ENCODE measurements around the gene CSNK1A1. TPM values are rescaled to one million over a fixed set of nuclear protein-coding genes. Genes with fewer than 3 reads are reported as not detected.
"Not testable (repeated sequence)": the region's sequence is repeated elsewhere in the genome, so short reads cannot be mapped to it uniquely, and the experiment has no call there.

The CSNK1A1 gene
- total RNA-seq, 2 donors from 2014 or later = 192 to 212 TPM

DNA sequence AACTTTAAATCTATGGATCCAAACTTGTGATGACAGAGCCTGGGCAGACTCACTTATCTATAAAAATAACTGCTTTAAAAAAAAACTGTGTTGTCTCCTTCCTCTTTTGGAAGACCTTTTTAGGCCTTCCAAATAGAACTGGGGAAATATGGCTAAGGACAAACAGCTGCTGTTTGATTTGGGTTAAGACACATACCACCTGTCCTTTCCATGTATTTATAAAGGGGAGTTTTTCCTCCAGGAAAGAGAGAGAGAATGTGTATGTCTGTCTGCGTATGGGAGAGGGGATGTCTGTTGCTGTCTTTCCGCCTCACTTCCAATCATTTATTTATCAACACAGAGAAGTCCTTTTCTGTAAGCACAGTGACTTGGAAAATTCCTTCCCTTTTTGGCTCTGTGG is 32.9 kb upstream of the CSNK1A1 start:
- no peak for ATAC-seq
- H3K9me3 ChIP-seq (ENCODE audit: control insufficient read depth, low read length, poor library complexity, severe bottlenecking) = no peaks in the 10 kb centered on the region
- H3K27ac Mint-ChIP-seq = no peak overlapping the region
- DNase-seq = no peak
- H3K27me3 Mint-ChIP-seq = peaks cover 21% of the 10 kb centered on the region
- H3K36me3 Mint-ChIP-seq (ENCODE audit: low read depth) = no peaks in the 10 kb centered on the region
- H3K4me3 Mint-ChIP-seq = no peak overlapping the region
- H3K4me1 Mint-ChIP-seq = peaks cover 6% of the 10 kb centered on the region

DNA sequence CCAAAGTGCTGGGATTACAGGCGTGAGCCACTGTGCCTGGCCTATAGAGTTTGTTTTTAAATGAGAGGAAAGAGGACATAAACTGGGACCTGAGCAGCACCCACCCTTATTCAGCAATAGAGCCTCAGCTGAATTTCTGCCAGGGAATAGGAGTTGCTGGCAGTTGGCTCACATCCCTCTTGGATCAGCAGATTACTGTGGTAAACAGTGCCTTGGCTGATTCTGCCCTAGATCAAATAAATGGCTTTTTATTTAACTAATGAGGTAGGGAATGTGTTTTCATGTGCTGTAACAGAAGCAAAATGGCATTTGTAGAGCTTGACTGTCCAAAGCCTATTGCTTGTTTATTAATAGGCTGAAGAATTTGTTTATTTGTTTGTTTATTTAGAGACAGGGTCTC is 32.2 kb upstream of the CSNK1A1 start:
- H3K27me3 Mint-ChIP-seq = peaks cover 26% of the 10 kb centered on the region
- H3K27ac Mint-ChIP-seq = no peak overlapping the region
- ATAC-seq (no peak), DNase-seq (no peak)
- no peaks in the 10 kb centered on the region for H3K36me3 Mint-ChIP-seq (ENCODE audit: low read depth)
- H3K4me1 Mint-ChIP-seq = peaks cover 6% of the 10 kb centered on the region
- no peak overlapping the region for H3K4me3 Mint-ChIP-seq
- no peaks in the 10 kb centered on the region for H3K9me3 ChIP-seq (ENCODE audit: control insufficient read depth, low read length, poor library complexity, severe bottlenecking)

DNA sequence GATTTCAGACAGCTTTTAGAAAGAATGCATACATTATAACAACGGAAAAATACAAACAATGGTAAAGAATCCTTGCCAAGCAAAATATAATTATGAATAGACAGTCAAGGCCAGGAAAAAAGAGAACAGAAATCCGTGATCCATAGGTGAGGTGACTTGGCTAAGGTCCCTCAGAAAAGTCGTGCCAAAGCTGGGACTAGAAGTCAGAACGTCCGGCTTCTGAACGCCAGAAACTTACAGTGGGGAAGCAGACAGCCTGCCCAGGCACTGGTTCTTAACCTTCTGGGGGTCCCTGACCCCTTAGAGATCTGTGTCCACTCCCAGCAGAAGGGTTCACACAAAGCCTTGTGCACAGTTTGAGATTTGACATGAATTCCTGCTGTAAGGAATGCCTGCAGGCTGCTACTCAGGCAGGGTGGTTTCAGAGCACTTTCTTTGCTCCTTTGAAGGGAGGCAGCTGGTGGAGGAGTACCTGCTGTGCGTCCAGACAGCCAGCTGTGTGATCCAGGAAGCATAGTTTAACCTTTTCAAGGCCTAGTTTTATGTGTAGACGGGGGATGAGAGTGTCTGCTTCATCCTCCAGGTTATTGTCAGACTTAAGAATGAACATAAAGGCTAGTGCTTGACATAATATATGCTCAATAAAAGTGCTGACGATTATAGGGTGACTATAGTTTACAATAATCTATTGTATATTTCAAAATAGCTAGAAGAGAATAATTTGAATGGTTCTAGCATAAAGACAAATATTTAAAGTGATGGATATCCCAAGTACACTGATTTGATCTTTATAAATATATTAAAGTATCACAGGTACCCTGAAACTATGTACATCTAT is 30.9 kb upstream of the CSNK1A1 start:
- no peak for DNase-seq
- Mint-ChIP-seq H3K36me3 (ENCODE audit: low read depth) (no peaks in the 10 kb centered on the region), H3K4me1 (peaks cover 6% of the 10 kb centered on the region), H3K27me3 (peaks cover 26% of the 10 kb centered on the region), H3K4me3 (peak overlapping the region; percentile 79), H3K27ac (no peak overlapping the region)
- no peaks in the 10 kb centered on the region for H3K9me3 ChIP-seq (ENCODE audit: control insufficient read depth, low read length, poor library complexity, severe bottlenecking)
- ATAC-seq = no peak

DNA sequence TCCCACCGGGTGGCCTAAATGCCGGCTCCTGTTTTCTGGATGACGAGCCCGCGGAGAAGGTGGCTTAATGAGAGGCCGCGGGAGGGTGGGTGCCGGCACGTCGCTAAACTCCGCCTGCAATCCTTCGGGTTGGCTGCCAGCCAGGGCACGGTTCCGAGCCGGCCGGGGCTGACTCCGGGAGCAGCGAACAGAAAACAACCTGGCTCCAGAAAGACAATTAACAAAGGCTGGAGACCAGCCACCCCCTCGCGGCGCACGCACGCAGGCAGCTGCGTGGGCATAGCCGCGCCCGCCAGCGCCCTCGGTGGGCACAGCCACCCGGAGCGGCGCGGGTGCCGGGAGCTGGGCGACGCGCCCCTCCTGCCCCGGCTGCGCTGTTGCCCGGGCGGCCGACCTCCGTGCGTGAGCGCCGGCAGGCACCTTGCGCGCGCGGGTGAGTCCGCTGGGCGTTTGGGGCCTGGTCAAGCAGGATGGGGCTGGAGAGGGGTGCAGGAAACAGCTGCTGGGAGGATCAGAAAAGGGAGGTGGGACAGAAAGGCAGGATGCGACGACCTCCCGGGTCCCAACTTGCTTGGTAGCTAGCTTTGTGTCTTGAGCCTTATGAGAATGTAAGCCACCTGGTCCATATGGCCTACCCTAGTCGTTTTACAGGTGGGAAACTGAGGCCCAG is 30.1 kb upstream of the CSNK1A1 start, which contains the start of gene ARHGEF37:
Gene ARHGEF37 (plus strand): TSS at position 307 of the 670 bp plus-strand sequence. CDS start 16,272 bp downstream, outside the sequence.
- peak in 2 of 3 donors; percentile 11 to 15 for DNase-seq
- H3K4me3 Mint-ChIP-seq = peak within 1 kb of the TSS; percentile 79
- H3K27me3 Mint-ChIP-seq = peaks cover 26% of the 10 kb centered on the region
- H3K27ac Mint-ChIP-seq = no peak within 1 kb of the TSS
- peak; percentile 73 for ATAC-seq
- no peaks in the 10 kb centered on the region for H3K36me3 Mint-ChIP-seq (ENCODE audit: low read depth)
- no peaks in the 10 kb centered on the region for H3K9me3 ChIP-seq (ENCODE audit: control insufficient read depth, low read length, poor library complexity, severe bottlenecking)
- H3K4me1 Mint-ChIP-seq = peaks cover 6% of the 10 kb centered on the region

DNA sequence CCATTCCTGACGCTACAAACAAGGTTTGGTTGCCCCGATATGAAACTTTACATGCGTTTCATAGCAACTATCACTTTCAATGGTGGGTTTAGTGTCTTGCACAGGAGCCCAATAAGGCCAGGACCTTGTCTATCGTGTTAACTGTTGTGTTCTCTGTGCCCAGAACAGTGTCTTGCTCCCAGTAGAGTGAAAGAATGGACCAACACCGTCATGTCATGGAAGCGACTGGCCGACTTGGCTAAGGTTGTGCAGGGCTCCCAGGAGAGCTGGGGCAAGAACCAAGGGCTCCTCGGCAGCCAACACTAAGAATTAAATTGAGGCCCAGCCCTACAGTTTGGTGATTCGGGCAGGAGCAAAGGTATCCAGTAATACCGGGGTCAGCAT is 29.6 kb upstream of the CSNK1A1 start:
- DNase-seq = no peak
- H3K4me1 Mint-ChIP-seq = peaks cover 6% of the 10 kb centered on the region
- peak overlapping the region; percentile 79 for H3K4me3 Mint-ChIP-seq
- H3K9me3 ChIP-seq (ENCODE audit: control insufficient read depth, low read length, poor library complexity, severe bottlenecking) = no peaks in the 10 kb centered on the region
- no peak overlapping the region for H3K27ac Mint-ChIP-seq
- H3K27me3 Mint-ChIP-seq = peaks cover 26% of the 10 kb centered on the region
- peak; percentile 21 for ATAC-seq
- no peaks in the 10 kb centered on the region for H3K36me3 Mint-ChIP-seq (ENCODE audit: low read depth)

DNA sequence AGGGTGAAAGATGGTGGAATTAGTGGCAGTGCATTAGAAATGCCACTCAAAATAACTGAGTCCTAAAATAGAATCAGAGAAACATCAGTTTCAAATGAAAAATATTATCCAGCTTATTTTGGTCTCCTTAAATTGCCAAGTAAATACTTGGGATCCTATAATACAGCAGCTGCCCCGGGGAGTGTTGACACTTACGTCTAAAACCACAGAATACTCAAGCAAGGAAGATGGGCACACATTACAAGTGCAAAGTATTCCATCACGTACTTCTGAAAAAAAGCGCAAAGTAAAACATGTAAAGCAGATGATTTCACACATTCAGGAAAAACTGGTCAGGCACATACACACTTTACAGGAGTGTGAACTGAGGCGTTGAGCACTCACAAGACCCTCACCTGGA is 27.7 kb upstream of the CSNK1A1 start:
- no peak for ATAC-seq
- H3K4me1 Mint-ChIP-seq = peaks cover 6% of the 10 kb centered on the region
- H3K27ac Mint-ChIP-seq = no peak overlapping the region

DNA sequence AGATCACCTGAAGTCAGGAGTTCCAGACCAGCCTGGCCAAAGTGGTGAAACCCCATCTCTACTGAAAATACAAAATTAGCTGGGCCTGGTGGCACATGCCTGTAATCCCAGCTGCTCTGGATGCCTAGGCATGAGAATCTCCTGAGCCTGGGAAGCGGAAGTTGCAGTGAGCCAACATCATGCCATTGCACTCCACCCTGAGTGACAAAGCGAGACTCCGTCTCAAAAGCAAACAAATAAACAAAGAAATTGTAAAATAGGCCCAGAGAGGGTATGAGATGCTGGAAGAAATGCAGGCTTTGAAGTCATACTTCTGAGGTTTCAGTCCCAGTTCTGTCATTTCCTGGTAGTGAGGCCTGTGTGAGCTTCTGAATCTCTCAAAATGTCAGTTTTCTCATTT is 24.8 kb upstream of the CSNK1A1 start:
- H3K4me3 Mint-ChIP-seq = no peak overlapping the region

More for the DNA sequence above, 27.7 kb upstream of the CSNK1A1 start:
- Mint-ChIP-seq H3K36me3 (ENCODE audit: low read depth) (peaks cover 3% of the 10 kb centered on the region), H3K4me3 (no peak overlapping the region), H3K27me3 (peaks cover 26% of the 10 kb centered on the region)
- DNase-seq = no peak
- H3K9me3 ChIP-seq (ENCODE audit: control insufficient read depth, low read length, poor library complexity, severe bottlenecking) = no peaks in the 10 kb centered on the region

DNA sequence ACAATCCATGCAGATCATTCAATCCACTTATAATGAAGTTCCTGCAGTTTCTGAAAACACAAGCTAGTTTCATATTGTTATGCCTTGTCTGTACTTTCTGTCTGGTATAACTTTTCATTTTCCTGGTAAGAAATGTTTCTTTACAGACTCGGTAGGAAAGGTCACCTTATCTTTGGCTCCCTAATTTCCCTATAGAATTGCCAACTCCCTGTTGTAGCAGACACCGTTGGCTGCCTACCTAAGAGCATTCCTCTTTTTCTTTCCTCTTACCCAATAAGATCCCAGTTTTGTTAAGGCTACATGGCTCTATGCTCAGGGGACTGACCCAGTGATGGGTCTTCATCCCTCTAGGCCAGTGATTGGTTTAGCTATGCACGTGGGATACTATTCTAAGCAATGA is 23.9 kb upstream of the CSNK1A1 start:
- DNase-seq (no peak), ATAC-seq (no peak)
- Mint-ChIP-seq H3K36me3 (ENCODE audit: low read depth) (peaks cover 3% of the 10 kb centered on the region), H3K4me3 (no peak overlapping the region), H3K27me3 (peaks cover 8% of the 10 kb centered on the region), H3K27ac (no peak overlapping the region), H3K4me1 (no peaks in the 10 kb centered on the region)
- H3K9me3 ChIP-seq (ENCODE audit: control insufficient read depth, low read length, poor library complexity, severe bottlenecking) = no peaks in the 10 kb centered on the region

More for the DNA sequence above, 24.8 kb upstream of the CSNK1A1 start:
- no peaks in the 10 kb centered on the region for H3K9me3 ChIP-seq (ENCODE audit: control insufficient read depth, low read length, poor library complexity, severe bottlenecking)
- H3K27me3 Mint-ChIP-seq = peaks cover 17% of the 10 kb centered on the region
- ATAC-seq = no peak
- H3K4me1 Mint-ChIP-seq = peaks cover 3% of the 10 kb centered on the region
- H3K36me3 Mint-ChIP-seq (ENCODE audit: low read depth) = peaks cover 3% of the 10 kb centered on the region
- no peak overlapping the region for H3K27ac Mint-ChIP-seq
- no peak for DNase-seq

DNA sequence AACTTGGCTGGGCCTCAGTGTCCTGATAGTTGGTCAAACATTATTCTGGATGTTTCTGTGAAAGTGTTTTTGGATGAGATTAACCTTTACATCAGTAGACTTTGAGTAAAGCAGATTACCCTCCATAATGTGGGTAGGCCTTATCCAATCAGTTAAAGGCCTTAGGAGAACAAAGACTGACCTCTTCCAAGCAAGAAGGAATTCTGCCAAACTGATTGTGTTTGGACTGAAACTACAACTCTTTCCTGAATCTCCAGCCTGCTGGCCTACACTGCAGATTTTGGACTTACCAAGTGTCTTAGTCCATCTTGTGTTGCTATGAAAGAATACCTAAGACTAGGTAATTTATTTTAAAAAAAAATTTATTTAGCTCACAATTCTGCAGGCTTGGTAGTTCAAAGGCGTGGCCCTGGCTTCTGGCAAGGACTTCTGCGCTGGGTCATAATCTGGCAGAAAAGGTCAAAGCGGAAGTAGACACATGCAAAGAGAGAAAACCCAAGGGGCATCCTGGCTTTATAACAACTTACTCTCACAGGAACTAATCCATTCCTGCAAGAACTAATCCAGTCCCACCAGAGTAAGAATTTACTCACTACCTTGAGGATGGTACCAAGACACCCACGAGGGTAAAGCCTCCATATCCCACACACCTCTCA is 21.5 kb upstream of the CSNK1A1 start:
- H3K27ac Mint-ChIP-seq = no peak overlapping the region

DNA sequence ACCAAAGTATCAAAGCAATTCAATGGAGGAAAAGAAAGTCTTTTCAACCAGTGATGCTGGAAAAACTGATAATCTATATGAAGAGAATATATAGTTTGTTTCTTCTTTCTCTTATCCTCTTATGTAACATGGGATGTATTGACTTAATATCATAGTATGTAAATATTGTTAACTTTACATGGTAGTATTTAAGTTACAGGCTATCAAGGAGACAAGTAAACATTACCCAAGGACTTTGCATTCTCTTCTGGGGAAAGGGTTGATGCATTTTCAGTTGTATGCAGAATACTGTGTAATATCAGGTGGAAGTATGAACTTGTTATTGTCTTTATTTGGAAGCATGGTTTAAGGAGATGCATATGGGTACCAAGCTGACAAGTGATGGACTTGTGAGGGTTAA is 20.9 kb upstream of the CSNK1A1 start:
- Mint-ChIP-seq H3K27ac (no peak overlapping the region), H3K27me3 (no peaks in the 10 kb centered on the region), H3K36me3 (ENCODE audit: low read depth) (peaks cover 3% of the 10 kb centered on the region), H3K4me1 (no peaks in the 10 kb centered on the region), H3K4me3 (no peak overlapping the region)
- no peak for ATAC-seq
- no peaks in the 10 kb centered on the region for H3K9me3 ChIP-seq (ENCODE audit: control insufficient read depth, low read length, poor library complexity, severe bottlenecking)
- no peak for DNase-seq

More for the DNA sequence above, 21.5 kb upstream of the CSNK1A1 start:
- ATAC-seq (no peak), DNase-seq (no peak)
- no peaks in the 10 kb centered on the region for H3K4me1 Mint-ChIP-seq
- H3K4me3 Mint-ChIP-seq = no peak overlapping the region
- no peaks in the 10 kb centered on the region for H3K9me3 ChIP-seq (ENCODE audit: control insufficient read depth, low read length, poor library complexity, severe bottlenecking)
- peaks cover 3% of the 10 kb centered on the region for H3K36me3 Mint-ChIP-seq (ENCODE audit: low read depth)
- no peaks in the 10 kb centered on the region for H3K27me3 Mint-ChIP-seq

DNA sequence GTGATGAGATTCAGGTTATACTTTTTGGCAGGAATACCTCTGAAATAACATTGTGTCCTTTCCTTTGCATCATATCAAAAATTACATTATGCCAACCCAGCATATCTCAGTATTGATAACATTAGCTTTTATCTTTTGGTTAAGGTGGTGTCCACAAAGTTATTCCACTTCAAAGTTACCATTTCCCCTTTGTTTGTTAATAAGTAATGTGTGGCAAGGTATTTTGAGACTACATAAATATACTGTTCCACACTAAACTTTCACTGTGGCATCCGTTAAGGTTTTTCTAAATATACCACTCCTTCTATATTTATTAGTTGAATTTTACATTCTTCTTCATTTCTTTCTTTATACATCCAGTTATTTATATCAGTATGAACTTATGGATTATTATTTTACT is 16.0 kb upstream of the CSNK1A1 start:
- Mint-ChIP-seq H3K27ac (no peak overlapping the region), H3K4me3 (no peak overlapping the region), H3K27me3 (no peaks in the 10 kb centered on the region), H3K36me3 (ENCODE audit: low read depth) (no peaks in the 10 kb centered on the region), H3K4me1 (peaks cover 11% of the 10 kb centered on the region)
- H3K9me3 ChIP-seq (ENCODE audit: control insufficient read depth, low read length, poor library complexity, severe bottlenecking) = no peaks in the 10 kb centered on the region
- DNase-seq (no peak), ATAC-seq (no peak)

DNA sequence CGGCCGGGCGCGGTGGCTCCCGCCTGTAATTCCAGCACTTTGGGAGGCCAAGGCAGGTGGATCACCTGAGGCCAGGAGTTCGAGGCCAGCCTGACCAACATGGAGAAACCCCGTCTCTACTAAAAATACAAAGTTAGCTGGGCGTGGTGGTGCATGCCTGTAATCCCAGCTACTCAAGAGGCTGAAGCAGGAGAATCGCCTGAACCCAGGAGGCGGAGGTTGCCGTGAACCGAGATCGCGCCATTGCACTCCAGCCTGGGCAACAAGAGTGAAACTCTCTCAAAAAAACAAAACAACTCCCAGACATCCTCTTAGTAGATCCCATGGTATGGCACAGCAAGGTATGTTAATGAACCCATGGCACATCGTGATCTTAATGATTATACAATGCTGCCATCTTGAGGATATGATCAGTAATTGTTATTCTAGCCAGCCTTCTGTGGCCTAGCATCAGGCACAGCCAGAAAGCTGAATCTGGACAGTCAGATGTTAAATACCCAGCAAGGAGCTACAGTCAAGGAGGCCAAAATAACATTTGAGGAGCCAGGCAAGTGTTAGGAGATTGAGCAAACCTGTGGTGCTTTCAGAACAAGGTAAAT is 13.4 kb upstream of the CSNK1A1 start:
- peak; percentile 96 for ATAC-seq
- not testable (repeated sequence) for DNase-seq; H3K9me3 ChIP-seq (ENCODE audit: control insufficient read depth, low read length, poor library complexity, severe bottlenecking); H3K4me3 Mint-ChIP-seq; H3K36me3 Mint-ChIP-seq (ENCODE audit: low read depth); H3K27me3 Mint-ChIP-seq
- Mint-ChIP-seq H3K4me1 (peaks cover 15% of the 10 kb centered on the region), H3K27ac (peak overlapping the region; percentile 27)

DNA sequence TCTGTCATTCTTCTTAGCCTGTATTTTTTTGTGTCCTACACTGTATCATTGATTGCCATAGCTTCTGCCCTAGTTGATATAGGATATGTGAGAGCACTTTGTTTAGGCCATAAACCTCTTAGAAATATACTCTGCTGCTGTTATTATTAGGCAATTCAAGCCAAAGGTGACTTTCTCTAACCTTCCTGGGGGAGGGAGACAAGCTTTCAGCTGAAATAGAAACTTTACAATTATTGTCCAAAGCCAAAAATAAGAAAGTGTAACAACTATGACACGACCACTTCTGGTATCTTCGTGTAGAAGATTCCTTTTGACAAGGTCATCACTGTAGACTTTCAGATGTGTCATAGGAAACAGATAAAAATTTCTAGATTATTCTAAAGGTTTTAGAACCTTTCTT is 12.2 kb upstream of the CSNK1A1 start:
- H3K4me3 Mint-ChIP-seq = no peak overlapping the region
- DNase-seq (no peak), ATAC-seq (no peak)
- peaks cover 15% of the 10 kb centered on the region for H3K4me1 Mint-ChIP-seq
- H3K9me3 ChIP-seq (ENCODE audit: control insufficient read depth, low read length, poor library complexity, severe bottlenecking) = no peaks in the 10 kb centered on the region
- no peaks in the 10 kb centered on the region for H3K27me3 Mint-ChIP-seq
- peak overlapping the region; percentile 88 for H3K27ac Mint-ChIP-seq
- no peaks in the 10 kb centered on the region for H3K36me3 Mint-ChIP-seq (ENCODE audit: low read depth)
